GM23338 (cell line): ENCODE results near the gene MINDY4.

Experiments used
- CREB1 ChIP-seq: fragments of 250-450 bp; sonication (Bioruptor Pico); IDR thresholded peaks from 2 replicates; pipeline ENCODE4 v1.5.0; 2020; ENCODE audit warnings: low read depth, mild to moderate bottlenecking, moderate library complexity
- CTCF ChIP-seq, 2 experiments: fragments of 200-600 bp in 1 of 2; sonication (generic) in 1 of 2; conservative IDR thresholded peaks; 2 replicates each; pipeline versions ENCODE4 v1.5.1 to v1.6.1; 2016 to 2017; ENCODE audit warnings: antibody characterized with exemption in 2 of 2, low read depth in 2 of 2, mild to moderate bottlenecking in 2 of 2, moderate library complexity in 1 of 2
- EZH2 ChIP-seq: fragments of 200-600 bp; sonication (generic); IDR thresholded peaks from one replicate; pipeline ENCODE4 v1.8.0; 2017; ENCODE audit warnings: antibody characterized with exemption, mild to moderate bottlenecking, low read depth; ENCODE audit not compliant: unreplicated experiment
- EZH2phosphoT487 ChIP-seq: fragments of 200-600 bp; sonication (generic); IDR thresholded peaks from one replicate; pipeline ENCODE4 v1.8.1; 2018; ENCODE audit warnings: antibody characterized with exemption; ENCODE audit not compliant: unreplicated experiment
- JUNB ChIP-seq: IDR thresholded peaks from one replicate; pipeline ENCODE4 v1.6.1; 2016; ENCODE audit warnings: antibody characterized with exemption; ENCODE audit not compliant: unreplicated experiment
- NANOG ChIP-seq: IDR thresholded peaks from 2 replicates; pipeline ENCODE4 v1.6.1; 2016; ENCODE audit warnings: antibody characterized with exemption, borderline replicate concordance
- POLR2AphosphoS5 ChIP-seq: IDR thresholded peaks from 2 replicates; pipeline ENCODE4 v1.6.1; 2016; ENCODE audit warnings: antibody characterized with exemption, low read depth
- STAT1 ChIP-seq: IDR thresholded peaks from one replicate; pipeline ENCODE4 v1.6.1; 2016; ENCODE audit warnings: antibody characterized with exemption; ENCODE audit not compliant: unreplicated experiment
- ZNF331 ChIP-seq: fragments of 250-450 bp; sonication (Bioruptor Pico); IDR thresholded peaks from 2 replicates; pipeline ENCODE4 v1.5.0; 2020; ENCODE audit warnings: low read depth, mild to moderate bottlenecking, moderate library complexity
- TF ChIP-seq, protein P1 (sequence below): IDR thresholded peaks from 2 replicates; pipeline ENCODE4 v1.6.1; 2016; ENCODE audit warnings: antibody characterized with exemption
- TF ChIP-seq, protein P2 (sequence below): IDR thresholded peaks from one replicate; pipeline ENCODE4 v1.6.1; 2018; ENCODE audit warnings: antibody characterized with exemption; ENCODE audit not compliant: unreplicated experiment

DNA sequence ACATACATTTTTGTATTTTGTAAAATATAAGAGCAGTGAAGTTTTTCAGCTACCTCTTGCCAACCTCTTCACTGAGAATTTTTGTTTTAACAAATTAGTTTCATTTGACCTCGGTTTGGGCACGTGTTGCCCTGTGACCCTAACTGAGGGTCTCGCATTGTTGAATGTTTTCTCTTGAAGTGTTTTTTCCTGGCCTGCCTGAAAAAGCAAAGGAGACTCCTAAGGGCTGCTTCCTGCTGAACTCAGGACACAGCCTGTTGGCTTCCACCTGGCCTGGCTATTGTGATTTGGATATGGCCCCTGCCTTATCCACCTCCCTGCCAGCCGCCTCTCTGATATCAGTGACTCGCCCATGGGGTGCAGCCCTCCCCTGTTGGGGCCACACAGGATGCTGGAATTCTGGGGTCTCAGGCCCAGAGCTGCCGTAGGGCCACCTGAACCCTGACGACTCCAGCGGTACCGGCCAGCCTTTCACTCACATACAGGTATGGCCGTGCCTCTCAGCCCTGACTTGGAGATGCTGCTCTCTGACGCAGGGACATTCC, 81.6 kb downstream of the MINDY4 start:
- TF ChIP-seq POLR2AphosphoS5 (no peak), CTCF (conservative IDR thresholded peaks at IDR 0.05; ENCODE audit: low read depth in 2 of 2) (no peak), EZH2 (no peak), EZH2phosphoT487 (no peak), JUNB (no peak), CREB1 (CRISPR knock-in tag) (no peak), NANOG (no peak), ZNF331 (CRISPR knock-in tag) (no peak), STAT1 (no peak)
- TF ChIP-seq, protein P1, sequence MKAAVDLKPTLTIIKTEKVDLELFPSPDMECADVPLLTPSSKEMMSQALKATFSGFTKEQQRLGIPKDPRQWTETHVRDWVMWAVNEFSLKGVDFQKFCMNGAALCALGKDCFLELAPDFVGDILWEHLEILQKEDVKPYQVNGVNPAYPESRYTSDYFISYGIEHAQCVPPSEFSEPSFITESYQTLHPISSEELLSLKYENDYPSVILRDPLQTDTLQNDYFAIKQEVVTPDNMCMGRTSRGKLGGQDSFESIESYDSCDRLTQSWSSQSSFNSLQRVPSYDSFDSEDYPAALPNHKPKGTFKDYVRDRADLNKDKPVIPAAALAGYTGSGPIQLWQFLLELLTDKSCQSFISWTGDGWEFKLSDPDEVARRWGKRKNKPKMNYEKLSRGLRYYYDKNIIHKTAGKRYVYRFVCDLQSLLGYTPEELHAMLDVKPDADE: no peak
- TF ChIP-seq, protein P2, sequence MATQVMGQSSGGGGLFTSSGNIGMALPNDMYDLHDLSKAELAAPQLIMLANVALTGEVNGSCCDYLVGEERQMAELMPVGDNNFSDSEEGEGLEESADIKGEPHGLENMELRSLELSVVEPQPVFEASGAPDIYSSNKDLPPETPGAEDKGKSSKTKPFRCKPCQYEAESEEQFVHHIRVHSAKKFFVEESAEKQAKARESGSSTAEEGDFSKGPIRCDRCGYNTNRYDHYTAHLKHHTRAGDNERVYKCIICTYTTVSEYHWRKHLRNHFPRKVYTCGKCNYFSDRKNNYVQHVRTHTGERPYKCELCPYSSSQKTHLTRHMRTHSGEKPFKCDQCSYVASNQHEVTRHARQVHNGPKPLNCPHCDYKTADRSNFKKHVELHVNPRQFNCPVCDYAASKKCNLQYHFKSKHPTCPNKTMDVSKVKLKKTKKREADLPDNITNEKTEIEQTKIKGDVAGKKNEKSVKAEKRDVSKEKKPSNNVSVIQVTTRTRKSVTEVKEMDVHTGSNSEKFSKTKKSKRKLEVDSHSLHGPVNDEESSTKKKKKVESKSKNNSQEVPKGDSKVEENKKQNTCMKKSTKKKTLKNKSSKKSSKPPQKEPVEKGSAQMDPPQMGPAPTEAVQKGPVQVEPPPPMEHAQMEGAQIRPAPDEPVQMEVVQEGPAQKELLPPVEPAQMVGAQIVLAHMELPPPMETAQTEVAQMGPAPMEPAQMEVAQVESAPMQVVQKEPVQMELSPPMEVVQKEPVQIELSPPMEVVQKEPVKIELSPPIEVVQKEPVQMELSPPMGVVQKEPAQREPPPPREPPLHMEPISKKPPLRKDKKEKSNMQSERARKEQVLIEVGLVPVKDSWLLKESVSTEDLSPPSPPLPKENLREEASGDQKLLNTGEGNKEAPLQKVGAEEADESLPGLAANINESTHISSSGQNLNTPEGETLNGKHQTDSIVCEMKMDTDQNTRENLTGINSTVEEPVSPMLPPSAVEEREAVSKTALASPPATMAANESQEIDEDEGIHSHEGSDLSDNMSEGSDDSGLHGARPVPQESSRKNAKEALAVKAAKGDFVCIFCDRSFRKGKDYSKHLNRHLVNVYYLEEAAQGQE: no peak
